Loucy (cell line): ENCODE results near the gene IQCK.

ENCODE experiments used
- H2AFZ ChIP-seq: fragments of 200-600 bp; sonication (generic); 2 replicates; pipeline ENCODE4 v1.6.0; 2016; ENCODE audit warnings: antibody characterized with exemption, mild to moderate bottlenecking, low read length, moderate library complexity
- H3F3A ChIP-seq: fragments of 200-600 bp; 2 replicates; pipeline ENCODE4 v1.6.0; 2016; ENCODE audit warnings: antibody characterized with exemption, low read depth, mild to moderate bottlenecking
- H3K27me3 ChIP-seq: fragments of 200-600 bp; sonication (generic); 2 replicates; pipeline ENCODE4 v1.6.1; 2014; ENCODE audit warnings: low read length, mild to moderate bottlenecking; ENCODE audit not compliant: insufficient read depth, poor library complexity, severe bottlenecking
- H3K36me3 ChIP-seq: fragments of 200-600 bp; sonication (generic); 2 replicates; pipeline ENCODE4 v1.6.1; 2016; ENCODE audit warnings: low read length; ENCODE audit not compliant: insufficient read depth
- H3K4me1 ChIP-seq: fragments of 200-600 bp; sonication (generic); 2 replicates; pipeline ENCODE4 v1.5.1; 2014; ENCODE audit warnings: low read length, mild to moderate bottlenecking; ENCODE audit not compliant: insufficient read depth, poor library complexity, severe bottlenecking
- H3K4me2 ChIP-seq: fragments of 200-600 bp; sonication (generic); 2 replicates; pipeline ENCODE4 v1.6.0; 2014; ENCODE audit warnings: antibody characterized with exemption, low read length, low read depth, mild to moderate bottlenecking; ENCODE audit not compliant: poor library complexity, severe bottlenecking
- H3K4me3 ChIP-seq: fragments of 200-600 bp; sonication (generic); 2 replicates; pipeline ENCODE4 v1.5.1; 2014; ENCODE audit warnings: low read length, mild to moderate bottlenecking, mixed read lengths; ENCODE audit not compliant: poor library complexity, severe bottlenecking
- H3K79me2 ChIP-seq: fragments of 200-600 bp; sonication (generic); 2 replicates; pipeline ENCODE4 v1.6.1; 2014; ENCODE audit warnings: low read length; ENCODE audit not compliant: insufficient read depth
- H3K9ac ChIP-seq: fragments of 200-600 bp; sonication (generic); 2 replicates; pipeline ENCODE4 v1.6.0; 2014; ENCODE audit warnings: mild to moderate bottlenecking, low read depth, low read length, moderate library complexity; ENCODE audit not compliant: poor library complexity, severe bottlenecking
- H3K9me2 ChIP-seq: fragments of 200-600 bp; sonication (generic); replicated peaks from 2 replicates; pipeline ENCODE4 v1.6.1; 2016; ENCODE audit warnings: low read depth, low read length, mixed read lengths
- H3K9me3 ChIP-seq: fragments of 200-600 bp; sonication (generic); 2 replicates; pipeline ENCODE4 v1.6.1; 2014; ENCODE audit warnings: mild to moderate bottlenecking, antibody characterized with exemption, low read length, low read depth; ENCODE audit not compliant: insufficient read depth
- H4K20me1 ChIP-seq: fragments of 200-600 bp; sonication (generic); 2 replicates; pipeline ENCODE4 v1.6.0; 2014; ENCODE audit warnings: antibody characterized with exemption, low read length, mild to moderate bottlenecking; ENCODE audit not compliant: insufficient read depth, poor library complexity, severe bottlenecking
- CTCF ChIP-seq: fragments of 200-600 bp; sonication (generic); conservative IDR thresholded peaks from 2 replicates; pipeline ENCODE4 v1.5.1; 2014; ENCODE audit warnings: mild to moderate bottlenecking, antibody characterized with exemption, low read length
- EZH2phosphoT487 ChIP-seq: fragments of 200-600 bp; IDR thresholded peaks from 2 replicates; pipeline ENCODE4 v1.6.1; 2018; ENCODE audit warnings: antibody characterized with exemption, mild to moderate bottlenecking, moderate library complexity, borderline replicate concordance

IQCK gene

GRCh38 chr16:19817122-19817521 lies 99.1 kb downstream of the IQCK start:
- no peak overlapping the region for H3K4me2 ChIP-seq
- H3K9me2 ChIP-seq = no peaks in the 10 kb centered on the region
- no peaks in the 10 kb centered on the region for H3F3A ChIP-seq
- H3K36me3 ChIP-seq = no peaks in the 10 kb centered on the region
- no peak overlapping the region for H3K9ac ChIP-seq
- no peak overlapping the region for H2AFZ ChIP-seq
- H3K27me3 ChIP-seq = no peaks in the 10 kb centered on the region
- no peaks in the 10 kb centered on the region for H3K4me1 ChIP-seq
- H3K4me3 ChIP-seq = no peak overlapping the region
- H3K79me2 ChIP-seq = no peaks in the 10 kb centered on the region
- TF ChIP-seq EZH2phosphoT487 (no peak), CTCF (no peak)
- H4K20me1 ChIP-seq = no peaks in the 10 kb centered on the region
- H3K9me3 ChIP-seq = peaks cover 6% of the 10 kb centered on the region; the same call in 1 of the 2 replicates

- no peaks in the 10 kb centered on the region for H4K20me1 ChIP-seq
- H3K4me1 ChIP-seq = no peaks in the 10 kb centered on the region
- no peak overlapping the region for H3K9ac ChIP-seq
These were observed 99.8 kb downstream of the IQCK start for GRCh38 chr16:19817875-19818274.

GRCh38 chr16:19822533-19822932 lies 104.5 kb downstream of the IQCK start:
- H3K9me2 ChIP-seq = no peaks in the 10 kb centered on the region
- H3K9ac ChIP-seq = no peak overlapping the region
- H4K20me1 ChIP-seq = no peaks in the 10 kb centered on the region
- H2AFZ ChIP-seq = no peak overlapping the region
- peaks cover 3% of the 10 kb centered on the region; the same call in 1 of the 2 replicates for H3K9me3 ChIP-seq
- no peak overlapping the region for H3K4me3 ChIP-seq
- no peaks in the 10 kb centered on the region for H3K27me3 ChIP-seq
- H3K36me3 ChIP-seq = no peaks in the 10 kb centered on the region
- H3K79me2 ChIP-seq = no peaks in the 10 kb centered on the region
- H3K4me1 ChIP-seq = no peaks in the 10 kb centered on the region
- no peak for TF ChIP-seq CTCF
- no peak for TF ChIP-seq EZH2phosphoT487
- H3K4me2 ChIP-seq = no peak overlapping the region
- no peaks in the 10 kb centered on the region for H3F3A ChIP-seq

More at GRCh38 chr16:19817875-19818274, 99.8 kb downstream of the IQCK start:
- H3K27me3 ChIP-seq = no peaks in the 10 kb centered on the region
- H3K79me2 ChIP-seq = no peaks in the 10 kb centered on the region
- no peak overlapping the region for H3K4me2 ChIP-seq
- no peaks in the 10 kb centered on the region for H3K9me2 ChIP-seq
- TF ChIP-seq EZH2phosphoT487 (no peak), CTCF (no peak)
- no peaks in the 10 kb centered on the region for H3F3A ChIP-seq
- peaks cover 4% of the 10 kb centered on the region; the same call in 1 of the 2 replicates for H3K9me3 ChIP-seq
- no peak overlapping the region for H2AFZ ChIP-seq
- no peaks in the 10 kb centered on the region for H3K36me3 ChIP-seq
- H3K4me3 ChIP-seq = no peak overlapping the region
